Fibroblast of villous mesenchyme (primary cell): Measurements from ENCODE around the gene ARPIN. TPM values are rescaled to one million over a fixed set of nuclear protein-coding genes. Genes with fewer than 3 reads are reported as not detected.
A peak's percentile ranks its signal among the peaks of the same experiment; 100 is the strongest.
"Not testable (repeated sequence)": the region's sequence is repeated elsewhere in the genome, so short reads cannot be mapped to it uniquely, and the experiment has no call there.

ENCODE experiments used
- DNase-seq: peaks from one replicate; pipeline ENCODE4 v3.0.0-alpha.2; 2010; ENCODE audit warnings: low read depth
- H3K4me3 ChIP-seq: 2 replicates; pipeline ENCODE4 v1.5.1; 2011; ENCODE audit warnings: low read depth, mild to moderate bottlenecking, low read length
- total RNA-seq: library from RNA; depleted of rRNA; stranded (reverse); fragments of >200 nt; gene quantifications from 2 replicates; pipeline ENCODE4 v1.2.3, GENCODE V29; 2012
- TF ChIP-seq, protein P1 (sequence below): IDR thresholded peaks from 2 replicates; pipeline ENCODE4 v1.5.1; 2012; ENCODE audit warnings: low read depth, mild to moderate bottlenecking, low read length; ENCODE audit not compliant: insufficient read depth

ARPIN gene
- total RNA-seq, 1 donor: 10.8 TPM

DNA sequence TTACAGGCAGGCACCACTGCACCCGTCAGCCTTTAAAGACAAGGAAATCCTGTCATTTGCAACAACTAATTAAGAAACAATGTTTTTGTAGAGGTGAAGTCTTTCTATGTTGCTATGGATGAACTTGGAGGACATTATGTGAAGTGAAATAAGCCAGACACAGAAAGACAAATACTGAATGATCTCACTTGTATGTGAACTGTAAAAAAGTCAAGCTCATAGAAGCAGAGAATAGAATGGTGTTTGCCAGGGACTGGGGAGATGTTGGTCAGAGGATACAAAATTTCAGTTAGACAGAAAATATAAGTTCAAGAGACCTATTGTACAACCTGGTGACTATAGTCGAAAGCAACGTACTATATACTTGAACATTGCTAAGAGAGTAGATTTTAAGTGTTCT, 27.2 kb upstream of the ARPIN start:
- DNase-seq: no peak
- H3K4me3 ChIP-seq: no peak overlapping the region
- TF ChIP-seq, protein P1, sequence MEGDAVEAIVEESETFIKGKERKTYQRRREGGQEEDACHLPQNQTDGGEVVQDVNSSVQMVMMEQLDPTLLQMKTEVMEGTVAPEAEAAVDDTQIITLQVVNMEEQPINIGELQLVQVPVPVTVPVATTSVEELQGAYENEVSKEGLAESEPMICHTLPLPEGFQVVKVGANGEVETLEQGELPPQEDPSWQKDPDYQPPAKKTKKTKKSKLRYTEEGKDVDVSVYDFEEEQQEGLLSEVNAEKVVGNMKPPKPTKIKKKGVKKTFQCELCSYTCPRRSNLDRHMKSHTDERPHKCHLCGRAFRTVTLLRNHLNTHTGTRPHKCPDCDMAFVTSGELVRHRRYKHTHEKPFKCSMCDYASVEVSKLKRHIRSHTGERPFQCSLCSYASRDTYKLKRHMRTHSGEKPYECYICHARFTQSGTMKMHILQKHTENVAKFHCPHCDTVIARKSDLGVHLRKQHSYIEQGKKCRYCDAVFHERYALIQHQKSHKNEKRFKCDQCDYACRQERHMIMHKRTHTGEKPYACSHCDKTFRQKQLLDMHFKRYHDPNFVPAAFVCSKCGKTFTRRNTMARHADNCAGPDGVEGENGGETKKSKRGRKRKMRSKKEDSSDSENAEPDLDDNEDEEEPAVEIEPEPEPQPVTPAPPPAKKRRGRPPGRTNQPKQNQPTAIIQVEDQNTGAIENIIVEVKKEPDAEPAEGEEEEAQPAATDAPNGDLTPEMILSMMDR: no peak

DNA sequence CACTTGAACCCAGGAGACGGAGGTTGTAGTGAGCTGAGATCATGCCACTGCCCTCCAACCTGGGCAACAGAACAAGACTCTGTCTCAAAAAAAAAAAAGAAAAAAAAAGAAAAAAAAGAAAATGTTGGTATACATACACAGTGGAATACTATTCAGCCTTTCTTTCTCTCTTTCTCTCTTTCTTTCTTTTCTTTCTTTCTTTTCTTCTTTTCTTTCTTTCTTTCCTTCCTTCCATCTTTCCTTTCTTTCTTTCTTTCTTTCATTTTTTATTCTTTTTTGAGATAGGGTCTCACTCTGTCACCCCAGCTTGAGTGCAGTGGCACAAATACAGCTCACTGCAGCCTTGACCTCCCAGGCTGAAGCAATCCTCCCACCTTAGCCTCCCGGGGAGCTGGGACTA, 26.6 kb upstream of the ARPIN start:
- H3K4me3 ChIP-seq, DNase-seq: not testable (repeated sequence)

DNA sequence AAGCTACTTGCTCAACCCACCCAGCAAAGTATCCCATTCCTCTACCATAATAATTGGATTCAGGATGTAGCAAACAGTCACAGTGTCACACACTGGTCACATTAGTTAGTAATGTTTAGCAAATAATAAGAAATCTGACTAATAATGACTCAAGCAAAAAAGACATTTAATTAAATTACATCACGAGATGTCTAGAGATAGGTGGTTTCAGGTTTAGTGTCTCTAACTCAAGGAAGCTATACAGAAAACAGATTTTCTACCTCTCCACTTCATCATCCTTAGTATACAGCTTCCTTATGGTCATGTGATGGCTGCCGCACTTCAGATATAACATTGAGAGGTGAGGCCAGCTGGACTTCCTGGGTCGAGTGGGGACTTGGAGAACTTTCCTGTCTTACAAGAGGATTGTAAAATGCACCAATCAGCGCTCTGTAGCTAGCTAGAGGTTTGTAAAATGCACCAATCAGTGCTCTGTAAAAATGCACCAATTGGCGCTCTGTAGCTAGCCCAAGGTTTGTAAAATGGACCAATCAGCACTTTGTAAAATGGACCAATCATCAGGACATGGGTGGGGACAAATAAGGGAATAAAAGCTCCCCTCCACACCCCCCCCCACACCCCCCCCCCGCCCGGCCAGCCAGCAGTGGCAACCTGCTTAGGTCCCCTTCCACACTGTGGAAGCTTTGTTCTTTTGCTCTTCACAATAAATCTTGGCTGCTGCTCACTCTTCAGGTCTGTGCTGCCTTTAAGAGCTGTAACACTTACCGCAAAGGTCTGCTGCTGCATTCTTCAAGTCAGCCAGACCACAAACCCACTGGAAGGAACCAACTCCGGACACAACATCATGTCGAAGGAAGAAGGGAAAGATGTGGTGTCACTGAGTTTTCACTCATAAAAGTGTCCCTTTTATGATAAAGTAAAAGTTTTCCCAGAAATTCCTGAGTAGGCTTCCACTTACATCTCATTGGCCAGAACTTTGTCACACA, 24.9 kb upstream of the ARPIN start:
- TF ChIP-seq, protein P1: no peak
- H3K4me3 ChIP-seq: no peak overlapping the region
- peak; percentile 14 for DNase-seq

DNA sequence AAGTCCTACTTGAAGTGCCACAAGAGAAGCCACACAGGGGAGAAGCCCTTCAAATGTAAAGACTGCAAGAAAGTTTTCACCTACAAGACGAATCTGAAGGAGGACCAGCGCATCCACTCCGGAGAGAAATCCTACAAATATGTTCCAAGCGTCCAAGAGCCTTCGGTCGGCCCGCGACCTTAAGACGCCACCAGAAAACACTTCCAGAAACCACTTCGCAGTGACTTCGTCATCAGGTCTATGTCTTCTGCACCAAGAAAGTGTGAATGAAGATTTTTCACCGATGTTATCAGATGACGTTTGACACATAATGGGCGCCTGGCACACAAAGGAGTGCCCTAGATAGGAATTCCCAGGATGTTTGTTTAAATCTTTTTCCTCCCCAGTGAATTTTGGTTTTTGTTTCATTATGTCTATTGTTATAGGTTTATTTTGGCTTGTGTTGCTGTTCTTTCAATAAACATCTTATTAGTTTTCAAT, 24.1 kb upstream of the ARPIN start:
- TF ChIP-seq, protein P1: no peak

DNA sequence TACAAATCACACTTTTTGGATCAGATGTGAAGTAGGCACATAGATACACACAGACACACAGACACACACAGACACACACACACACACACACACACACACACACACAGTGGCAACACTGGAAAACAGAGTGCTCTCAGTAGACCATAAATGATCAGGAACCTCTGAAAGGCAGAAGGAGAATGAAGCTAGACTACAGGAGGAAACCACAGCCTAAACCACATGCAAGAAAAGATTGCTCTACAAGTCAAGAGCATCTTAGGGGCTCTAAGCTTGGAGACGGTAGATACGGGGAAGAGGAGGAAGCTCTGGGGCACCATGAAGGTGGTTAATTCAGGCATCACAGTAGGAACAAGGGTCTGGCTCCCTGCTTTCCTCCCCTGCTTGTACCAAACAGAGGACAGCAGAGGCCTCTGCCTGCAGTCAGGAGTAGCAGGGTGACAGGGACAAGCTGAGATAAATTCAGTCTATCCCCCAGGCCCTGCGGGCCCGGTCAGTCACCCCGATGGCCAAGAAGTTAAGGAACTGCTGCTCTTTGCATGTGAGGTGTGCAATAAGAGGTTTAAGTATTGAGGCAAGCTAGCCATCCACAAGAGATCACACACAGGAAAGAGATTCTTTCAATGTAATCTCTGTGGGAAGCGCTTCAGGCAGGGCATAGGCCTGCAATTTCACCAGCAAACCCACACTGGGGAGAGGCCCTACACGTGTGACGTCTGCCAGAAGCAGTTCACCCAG, 23.5 kb upstream of the ARPIN start:
- TF ChIP-seq, protein P1: no peak
- no peak for DNase-seq
- no peak overlapping the region for H3K4me3 ChIP-seq

More for the DNA sequence above, 24.1 kb upstream of the ARPIN start:
- H3K4me3 ChIP-seq: no peak overlapping the region
- no peak for DNase-seq

DNA sequence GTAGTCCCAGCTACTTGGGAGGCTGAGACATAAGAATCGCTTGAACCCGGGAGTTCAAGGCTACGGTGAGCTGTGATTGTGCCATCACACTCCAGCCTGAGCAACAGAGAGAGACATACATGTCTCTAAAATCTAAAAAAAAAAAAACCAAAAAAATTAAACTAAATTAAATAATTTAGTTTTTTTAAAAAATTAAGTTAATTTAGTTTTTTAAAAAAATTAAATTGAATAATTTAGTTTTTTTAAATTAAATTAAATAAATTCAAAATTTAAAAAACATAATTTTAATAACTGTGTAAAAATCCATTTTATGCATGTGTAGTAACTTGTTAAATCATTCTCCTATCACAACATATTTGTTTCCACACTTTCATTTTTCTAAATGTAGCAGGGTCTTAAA, 20.1 kb upstream of the ARPIN start:
- H3K4me3 ChIP-seq: no peak overlapping the region
- TF ChIP-seq, protein P1: no peak
- DNase-seq: no peak

DNA sequence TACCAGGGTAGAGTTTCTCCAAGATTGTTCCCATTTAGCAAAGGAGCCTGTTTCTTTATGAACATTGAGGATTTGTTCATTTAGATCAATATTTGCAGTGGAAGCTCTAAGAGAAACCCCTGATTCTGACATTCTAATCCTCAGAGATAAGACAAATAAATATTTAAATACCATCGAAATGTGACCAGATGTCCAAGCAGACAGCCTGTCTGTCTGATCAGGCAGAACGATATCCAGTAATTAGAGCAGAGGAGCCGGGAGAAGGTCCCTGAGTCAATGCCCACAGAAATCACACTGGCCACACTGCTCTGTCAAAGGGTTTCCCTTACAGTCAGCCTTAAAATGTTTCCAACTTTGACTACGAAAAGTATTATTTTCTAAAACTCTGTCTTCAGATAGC, 15.7 kb upstream of the ARPIN start:
- DNase-seq: no peak
- TF ChIP-seq, protein P1: no peak
- no peak overlapping the region for H3K4me3 ChIP-seq
